Measurements from ENCODE around the gene TPO. TPM values are rescaled to one million over a fixed set of nuclear protein-coding genes. Genes with fewer than 3 reads are reported as not detected.
"Not testable (repeated sequence)": the region's sequence is repeated elsewhere in the genome, so short reads cannot be mapped to it uniquely, and the experiment has no call there.

The TPO gene
- total and polyA plus RNA-seq, 9 donors = 0.08 to 0.53 (median 0.18) TPM

DNA sequence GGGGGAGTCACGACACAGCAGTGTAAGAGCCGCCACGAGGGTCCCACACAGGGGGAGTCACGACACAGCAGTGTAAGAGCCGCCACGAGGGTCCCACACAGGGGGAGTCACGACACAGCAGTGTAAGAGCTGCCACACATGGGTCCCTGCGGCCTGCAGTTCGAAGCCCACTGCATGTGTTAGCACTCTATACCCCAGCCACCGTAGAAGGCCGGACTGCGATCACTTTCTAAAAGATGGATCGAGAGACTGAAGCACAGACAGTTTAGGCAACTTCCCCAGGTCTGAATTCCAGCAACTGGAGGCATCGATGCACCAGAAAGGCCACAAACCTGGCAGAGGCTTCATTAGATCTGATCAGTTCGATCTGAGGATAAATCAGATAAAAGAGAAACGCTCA, 77.1 kb downstream of the TPO start:
- H3K36me3 ChIP-seq (ENCODE audit: control insufficient read depth, insufficient read depth, low read length); DNase-seq; H3K4me3 ChIP-seq (ENCODE audit: low read length); H3K4me1 ChIP-seq (ENCODE audit: control insufficient read depth, insufficient read depth, low read length); H3K9me3 ChIP-seq (replicated peaks; ENCODE audit: control insufficient read depth, low read depth, low read length); H3K27me3 ChIP-seq (ENCODE audit: control insufficient read depth, insufficient read depth, low read length); H3K27ac ChIP-seq (ENCODE audit: low read length): not testable (repeated sequence)
- WGBS (ENCODE audit: insufficient coverage) = 87% methylated on average over 12 of the region's 16 CpGs

DNA sequence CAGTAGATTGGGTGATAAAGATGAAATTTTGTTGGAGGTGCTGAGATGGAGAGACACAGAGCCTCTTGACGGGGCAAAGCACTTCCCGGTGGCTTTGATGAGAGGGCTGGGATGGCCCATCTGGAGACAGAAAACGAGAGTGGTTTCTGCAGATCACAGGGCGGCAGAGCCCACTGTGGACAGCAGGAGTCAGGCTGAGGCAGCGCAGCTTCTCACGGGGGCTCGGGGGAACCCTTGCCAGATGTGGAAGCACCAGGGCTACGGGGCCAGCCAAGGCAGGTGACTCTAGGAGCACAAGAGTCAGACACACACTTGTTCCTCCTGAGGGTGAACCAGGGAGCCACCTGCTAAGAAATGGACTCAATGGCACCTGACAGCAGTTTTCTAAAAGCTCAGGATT, 78.5 kb downstream of the TPO start:
- Histone ChIP-seq H3K27ac (ENCODE audit: low read length) (no peak overlapping the region), H3K4me3 (ENCODE audit: low read length) (no peak overlapping the region), H3K4me1 (ENCODE audit: control insufficient read depth, insufficient read depth, low read length) (no peaks in the 10 kb centered on the region), H3K9me3 (replicated peaks; ENCODE audit: control insufficient read depth, low read depth, low read length) (no peaks in the 10 kb centered on the region), H3K27me3 (ENCODE audit: control insufficient read depth, insufficient read depth, low read length) (peaks cover 2% of the 10 kb centered on the region), H3K36me3 (ENCODE audit: control insufficient read depth, insufficient read depth, low read length) (no peaks in the 10 kb centered on the region)
- no peak for DNase-seq
- 60% methylated on average over 8 of the region's 8 CpGs for WGBS (ENCODE audit: insufficient coverage)

DNA sequence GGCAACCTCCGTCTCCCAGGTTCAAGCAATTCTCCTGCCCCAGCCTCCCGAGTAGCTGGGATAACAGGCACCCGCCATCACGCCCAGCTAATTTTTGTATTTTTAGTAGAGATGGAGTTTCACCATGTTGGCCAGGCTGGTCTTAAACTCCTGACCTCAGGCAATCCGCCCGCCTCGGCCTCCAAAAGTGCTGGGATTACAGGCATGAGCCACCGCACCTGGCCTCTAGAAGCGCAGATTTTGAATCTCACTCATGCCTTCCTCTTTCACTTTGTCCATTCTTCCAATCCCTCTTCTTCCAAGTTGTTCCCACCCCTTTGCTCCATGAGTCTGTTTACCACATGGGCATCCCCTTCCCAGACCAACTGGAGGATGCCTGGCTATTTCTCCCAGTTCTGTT, 79.0 kb downstream of the TPO start:
- 90% methylated on average over 8 of the region's 9 CpGs for WGBS (ENCODE audit: insufficient coverage)
- not testable (repeated sequence) for H3K9me3 ChIP-seq (replicated peaks; ENCODE audit: control insufficient read depth, low read depth, low read length); H3K27ac ChIP-seq (ENCODE audit: low read length); H3K4me3 ChIP-seq (ENCODE audit: low read length); H3K4me1 ChIP-seq (ENCODE audit: control insufficient read depth, insufficient read depth, low read length); H3K36me3 ChIP-seq (ENCODE audit: control insufficient read depth, insufficient read depth, low read length); H3K27me3 ChIP-seq (ENCODE audit: control insufficient read depth, insufficient read depth, low read length); DNase-seq

DNA sequence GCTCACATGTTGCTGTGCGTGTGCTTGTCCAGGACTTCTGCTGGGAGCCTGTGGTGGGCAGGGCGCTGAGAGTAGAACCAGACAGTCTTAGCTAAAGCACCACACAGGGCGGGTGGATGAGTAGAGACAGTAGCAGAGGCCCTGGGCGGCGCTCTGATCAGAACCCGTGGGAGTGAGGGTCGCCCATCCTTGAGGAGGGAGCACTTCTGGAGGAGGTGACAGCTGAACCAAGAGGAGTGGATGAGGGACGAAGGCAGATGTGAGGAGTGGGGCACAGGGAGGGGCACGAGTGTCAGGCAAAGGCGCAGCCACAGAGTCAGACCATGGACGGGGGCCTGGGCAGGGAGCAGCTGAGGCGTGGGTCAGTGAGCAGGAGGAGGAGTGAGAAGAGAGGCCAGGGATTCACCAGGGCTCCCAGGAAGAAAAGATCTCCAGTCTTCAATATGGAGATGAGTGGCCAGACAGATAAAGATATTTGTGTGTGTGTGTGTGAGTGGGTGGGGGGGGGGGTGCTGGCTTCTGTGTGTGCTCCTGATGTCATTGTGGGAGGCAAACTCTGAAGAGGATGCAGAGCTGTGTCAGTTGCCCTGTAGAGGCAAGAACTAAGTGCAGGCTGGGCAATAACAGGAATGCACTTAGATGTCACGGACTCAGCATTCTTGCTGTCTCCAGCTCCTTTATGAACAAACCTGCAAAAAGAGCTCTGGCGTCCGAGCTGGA, 79.6 kb downstream of the TPO start:
- H3K27ac ChIP-seq (ENCODE audit: low read length) = no peak overlapping the region
- H3K36me3 ChIP-seq (ENCODE audit: control insufficient read depth, insufficient read depth, low read length) = no peaks in the 10 kb centered on the region
- no peak for DNase-seq
- H3K9me3 ChIP-seq (replicated peaks; ENCODE audit: control insufficient read depth, low read depth, low read length) = no peaks in the 10 kb centered on the region
- peaks cover 2% of the 10 kb centered on the region for H3K27me3 ChIP-seq (ENCODE audit: control insufficient read depth, insufficient read depth, low read length)
- 79% methylated on average over 14 of the region's 15 CpGs for WGBS (ENCODE audit: insufficient coverage)
- H3K4me3 ChIP-seq (ENCODE audit: low read length) = no peak overlapping the region
- no peaks in the 10 kb centered on the region for H3K4me1 ChIP-seq (ENCODE audit: control insufficient read depth, insufficient read depth, low read length)

DNA sequence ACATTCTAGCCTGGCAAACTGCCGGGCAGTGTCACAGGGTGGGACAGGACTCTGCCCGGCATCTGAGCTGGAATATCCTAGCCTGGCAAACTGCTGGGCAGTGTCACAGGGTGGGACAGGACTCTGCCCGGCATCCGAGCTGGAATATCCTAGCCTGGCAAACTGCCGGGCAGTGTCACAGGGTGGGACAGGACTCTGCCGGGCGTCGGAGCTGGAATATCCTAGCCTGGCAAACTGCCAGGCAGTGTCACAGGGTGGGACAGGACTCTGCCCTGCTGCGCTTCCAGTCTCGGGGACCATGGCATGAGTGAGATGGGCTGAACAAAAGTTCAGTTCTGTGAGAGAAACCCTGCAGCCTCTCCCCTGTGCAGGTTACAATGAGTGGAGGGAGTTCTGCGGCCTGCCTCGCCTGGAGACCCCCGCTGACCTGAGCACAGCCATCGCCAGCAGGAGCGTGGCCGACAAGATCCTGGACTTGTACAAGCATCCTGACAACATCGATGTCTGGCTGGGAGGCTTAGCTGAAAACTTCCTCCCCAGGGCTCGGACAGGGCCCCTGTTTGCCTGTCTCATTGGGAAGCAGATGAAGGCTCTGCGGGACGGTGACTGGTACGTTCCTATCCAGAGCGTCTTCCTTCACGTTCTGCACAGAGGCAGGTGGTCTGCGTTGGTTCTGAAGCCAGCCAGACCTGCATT, 80.3 kb downstream of the TPO start:
- WGBS (ENCODE audit: insufficient coverage) = 76% methylated on average over 24 of the region's 24 CpGs
- H3K27ac ChIP-seq (ENCODE audit: low read length) = no peak overlapping the region
- no peaks in the 10 kb centered on the region for H3K4me1 ChIP-seq (ENCODE audit: control insufficient read depth, insufficient read depth, low read length)
- H3K4me3 ChIP-seq (ENCODE audit: low read length) = no peak overlapping the region
- H3K9me3 ChIP-seq (replicated peaks; ENCODE audit: control insufficient read depth, low read depth, low read length) = no peaks in the 10 kb centered on the region
- no peaks in the 10 kb centered on the region for H3K36me3 ChIP-seq (ENCODE audit: control insufficient read depth, insufficient read depth, low read length)
- peak; percentile 13 for DNase-seq
- H3K27me3 ChIP-seq (ENCODE audit: control insufficient read depth, insufficient read depth, low read length) = no peaks in the 10 kb centered on the region

DNA sequence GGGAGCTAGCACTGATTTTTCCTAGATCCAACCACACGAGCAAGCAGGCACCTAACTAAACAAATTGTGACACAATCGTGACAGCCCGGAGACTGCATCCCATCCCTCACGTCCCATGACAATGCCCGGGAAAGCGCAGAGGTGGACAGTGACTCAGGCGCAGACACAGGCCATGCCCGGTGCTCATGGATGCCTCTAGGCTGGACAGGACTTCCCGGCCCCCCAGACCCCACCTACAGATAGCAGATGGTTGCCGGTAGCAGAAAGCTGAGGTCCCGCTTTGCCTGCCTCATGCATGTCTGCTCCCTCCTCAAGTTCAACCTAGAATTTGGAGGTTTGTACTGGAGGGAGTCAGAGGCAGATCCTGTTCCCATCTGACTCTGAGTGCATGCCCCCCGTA, 81.0 kb downstream of the TPO start:
- Histone ChIP-seq H3K36me3 (ENCODE audit: control insufficient read depth, insufficient read depth, low read length) (no peaks in the 10 kb centered on the region), H3K27ac (ENCODE audit: low read length) (no peak overlapping the region), H3K9me3 (replicated peaks; ENCODE audit: control insufficient read depth, low read depth, low read length) (no peaks in the 10 kb centered on the region), H3K4me3 (ENCODE audit: low read length) (no peak overlapping the region), H3K4me1 (ENCODE audit: control insufficient read depth, insufficient read depth, low read length) (no peaks in the 10 kb centered on the region), H3K27me3 (ENCODE audit: control insufficient read depth, insufficient read depth, low read length) (no peaks in the 10 kb centered on the region)
- WGBS (ENCODE audit: insufficient coverage) = 82% methylated on average over 6 of the region's 12 CpGs
- no peak for DNase-seq

DNA sequence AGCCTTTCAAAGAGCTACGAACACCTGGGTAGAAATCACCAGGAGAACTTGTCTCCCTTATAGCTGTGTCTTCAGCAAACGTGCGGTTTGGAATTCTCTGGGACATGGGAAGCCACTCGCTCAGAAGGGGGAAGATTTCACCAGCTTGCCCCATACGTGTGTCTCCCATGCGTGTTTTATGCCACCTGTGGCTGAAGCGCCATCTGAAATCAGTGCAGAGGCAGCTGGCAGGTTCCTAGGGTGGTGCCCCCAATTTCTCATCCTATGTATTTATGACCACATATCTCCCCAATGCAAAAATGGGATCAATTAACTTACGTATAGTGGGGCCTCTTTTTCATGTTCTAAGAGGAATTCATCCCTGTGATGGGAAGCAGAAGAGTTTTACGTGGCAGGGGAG, 81.6 kb downstream of the TPO start:
- 77% methylated on average over 6 of the region's 9 CpGs for WGBS (ENCODE audit: insufficient coverage)
- Histone ChIP-seq H3K27me3 (ENCODE audit: control insufficient read depth, insufficient read depth, low read length) (no peaks in the 10 kb centered on the region), H3K36me3 (ENCODE audit: control insufficient read depth, insufficient read depth, low read length) (no peaks in the 10 kb centered on the region)

DNA sequence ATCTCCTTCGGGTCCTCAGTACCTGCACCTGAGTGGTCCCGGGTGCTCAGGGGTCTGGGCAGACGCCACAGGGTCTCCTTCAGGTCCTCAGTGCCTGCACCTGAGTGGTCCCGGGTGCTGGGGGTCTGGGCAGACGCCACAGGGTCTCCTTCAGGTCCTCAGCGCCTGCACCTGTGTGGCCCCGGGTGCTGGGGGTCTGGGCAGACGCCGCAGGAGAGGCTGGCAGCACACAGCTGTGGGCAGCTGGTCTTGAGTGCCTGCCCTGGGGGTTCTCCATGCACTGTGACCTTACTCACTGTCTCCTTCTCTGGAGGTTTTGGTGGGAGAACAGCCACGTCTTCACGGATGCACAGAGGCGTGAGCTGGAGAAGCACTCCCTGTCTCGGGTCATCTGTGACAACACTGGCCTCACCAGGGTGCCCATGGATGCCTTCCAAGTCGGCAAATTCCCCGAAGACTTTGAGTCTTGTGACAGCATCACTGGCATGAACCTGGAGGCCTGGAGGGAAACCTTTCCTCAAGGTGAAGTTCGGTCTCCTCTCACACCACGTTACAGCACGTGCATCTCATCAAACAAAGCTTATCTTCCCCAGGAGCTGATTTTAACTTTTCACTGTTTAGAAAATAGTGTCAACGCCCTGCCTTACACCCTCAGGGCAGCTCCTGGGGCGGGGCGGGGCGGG, 82.6 kb downstream of the TPO start:
- Histone ChIP-seq H3K9me3 (replicated peaks; ENCODE audit: control insufficient read depth, low read depth, low read length) (no peaks in the 10 kb centered on the region), H3K4me3 (ENCODE audit: low read length) (no peak overlapping the region), H3K27me3 (ENCODE audit: control insufficient read depth, insufficient read depth, low read length) (no peaks in the 10 kb centered on the region), H3K4me1 (ENCODE audit: control insufficient read depth, insufficient read depth, low read length) (no peaks in the 10 kb centered on the region), H3K27ac (ENCODE audit: low read length) (no peak overlapping the region), H3K36me3 (ENCODE audit: control insufficient read depth, insufficient read depth, low read length) (no peaks in the 10 kb centered on the region)
- 80% methylated on average over 16 of the region's 22 CpGs for WGBS (ENCODE audit: insufficient coverage)
- DNase-seq = no peak

More for the DNA sequence above, 81.6 kb downstream of the TPO start:
- DNase-seq = no peak
- H3K9me3 ChIP-seq (replicated peaks; ENCODE audit: control insufficient read depth, low read depth, low read length) = no peaks in the 10 kb centered on the region
- H3K27ac ChIP-seq (ENCODE audit: low read length) = no peak overlapping the region
- no peaks in the 10 kb centered on the region for H3K4me1 ChIP-seq (ENCODE audit: control insufficient read depth, insufficient read depth, low read length)
- H3K4me3 ChIP-seq (ENCODE audit: low read length) = no peak overlapping the region

DNA sequence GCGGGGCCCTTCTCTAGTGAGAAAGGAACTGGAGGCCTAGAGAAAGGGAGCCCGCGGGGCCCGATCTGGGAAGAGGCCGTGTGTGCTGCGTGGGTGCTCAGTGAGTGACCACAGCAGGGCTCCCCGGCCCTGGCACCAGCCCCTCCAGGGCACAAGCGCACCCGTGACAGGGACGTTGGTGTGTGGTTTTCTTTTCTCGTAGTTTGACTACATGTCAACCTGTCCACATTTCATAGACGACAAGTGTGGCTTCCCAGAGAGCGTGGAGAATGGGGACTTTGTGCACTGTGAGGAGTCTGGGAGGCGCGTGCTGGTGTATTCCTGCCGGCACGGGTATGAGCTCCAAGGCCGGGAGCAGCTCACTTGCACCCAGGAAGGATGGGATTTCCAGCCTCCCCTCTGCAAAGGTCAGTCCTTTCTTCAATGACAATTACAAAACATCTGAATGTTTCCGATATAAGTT, 83.1 kb downstream of the TPO start:
- Histone ChIP-seq H3K36me3 (ENCODE audit: control insufficient read depth, insufficient read depth, low read length) (no peaks in the 10 kb centered on the region), H3K27me3 (ENCODE audit: control insufficient read depth, insufficient read depth, low read length) (no peaks in the 10 kb centered on the region), H3K4me1 (ENCODE audit: control insufficient read depth, insufficient read depth, low read length) (no peaks in the 10 kb centered on the region), H3K27ac (ENCODE audit: low read length) (no peak overlapping the region), H3K9me3 (replicated peaks; ENCODE audit: control insufficient read depth, low read depth, low read length) (no peaks in the 10 kb centered on the region), H3K4me3 (ENCODE audit: low read length) (no peak overlapping the region)
- 86% methylated on average over 12 of the region's 19 CpGs for WGBS (ENCODE audit: insufficient coverage)
- DNase-seq = no peak

DNA sequence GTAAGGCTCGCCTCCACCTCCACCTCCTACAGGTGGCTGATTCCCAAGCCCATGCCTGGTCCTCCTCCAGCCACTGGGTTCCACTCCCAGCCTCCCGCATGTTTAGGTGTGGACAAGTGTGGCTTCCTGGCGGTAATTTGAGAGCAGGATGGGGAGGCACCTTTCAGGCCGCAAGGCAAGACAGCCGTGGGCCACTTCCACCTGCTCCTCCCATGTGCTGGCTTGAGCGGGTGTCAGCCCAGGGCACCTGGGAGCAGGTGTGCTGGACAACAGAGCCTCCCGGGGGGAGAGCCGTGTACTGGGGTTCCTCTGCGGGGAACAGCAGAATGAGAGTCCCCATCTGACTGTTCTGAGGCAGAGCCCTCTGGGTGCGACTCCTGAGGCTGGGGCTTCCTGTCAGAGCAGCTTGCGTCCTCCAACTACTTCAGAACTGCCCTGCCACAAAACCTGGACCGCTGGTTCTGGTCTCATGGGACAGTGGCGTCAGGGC, 83.9 kb downstream of the TPO start:
- Histone ChIP-seq H3K4me3 (ENCODE audit: low read length) (no peak overlapping the region), H3K27ac (ENCODE audit: low read length) (no peak overlapping the region), H3K27me3 (ENCODE audit: control insufficient read depth, insufficient read depth, low read length) (no peaks in the 10 kb centered on the region), H3K36me3 (ENCODE audit: control insufficient read depth, insufficient read depth, low read length) (no peaks in the 10 kb centered on the region), H3K9me3 (replicated peaks; ENCODE audit: control insufficient read depth, low read depth, low read length) (no peaks in the 10 kb centered on the region), H3K4me1 (ENCODE audit: control insufficient read depth, insufficient read depth, low read length) (no peaks in the 10 kb centered on the region)
- no peak for DNase-seq
- 64% methylated on average over 10 of the region's 13 CpGs for WGBS (ENCODE audit: insufficient coverage)
